ENCODE data around the gene RGS9.

GRCh38 chr17:65225061-65225460 lies 87.9 kb downstream of the RGS9 start:
- TF ChIP-seq TCF7L2 (IDR thresholded peaks at IDR 0.05; ENCODE audit: low read depth, low read length) (no peak), ZNF747 (CRISPR knock-in tag; IDR thresholded peaks at IDR 0.05; ENCODE audit: borderline replicate concordance) (no peak), CTCF (CRISPR knock-in tag; IDR thresholded peaks at IDR 0.05) (no peak), RELA (CRISPR knock-in tag; IDR thresholded peaks at IDR 0.05) (no peak), EP300 (IDR thresholded peaks at IDR 0.05; ENCODE audit: low read depth in 2 of 2, low read length in 2 of 2) (no peak), EP300 (CRISPR knock-in tag; IDR thresholded peaks at IDR 0.05; ENCODE audit: borderline replicate concordance) (no peak), MYC (CRISPR knock-in tag; IDR thresholded peaks at IDR 0.05; ENCODE audit: borderline replicate concordance) (no peak), MAX (IDR thresholded peaks at IDR 0.05) (no peak), POLR2AphosphoS5 (IDR thresholded peaks at IDR 0.05; ENCODE audit: low read depth, low read length) (no peak)

Data from HepG2 (cell line).